CD4-positive, alpha-beta memory T cell (primary cell): ENCODE data around the gene ADAM12. TPM values are rescaled to one million over a fixed set of nuclear protein-coding genes. Genes with fewer than 3 reads are reported as not detected.
A peak's percentile ranks its signal among the peaks of the same experiment; 100 is the strongest.

ENCODE experiments used
- CTCF ChIA-PET: fragments of 350-600 bp; sonication (Branson Sonifier 250); formaldehyde crosslinking; loops from one replicate; lab custom pipeline; 2021; ENCODE audit warnings: inconsistent platforms; ENCODE audit not compliant: partially characterized antibody; lab: Charles Lee
- POLR2A ChIA-PET: fragments of 350-600 bp; sonication (Branson Sonifier 250); formaldehyde crosslinking; loops from one replicate; lab custom pipeline; 2021; ENCODE audit not compliant: partially characterized antibody; lab: Charles Lee
- DNase-seq, 5 donors: peaks; one replicate each; pipeline versions ENCODE4 v3.0.0 to v3.0.0-alpha.2; 2020 to 2022; ENCODE audit warnings: mixed read lengths in 1 of 5
- H3K27ac ChIP-seq: one replicate; pipeline ENCODE4 v1.7.0; 2013; ENCODE audit warnings: low read depth, low read length
- H3K27me3 ChIP-seq: 2 replicates; pipeline ENCODE4 v1.7.0; 2013; ENCODE audit warnings: mild to moderate bottlenecking, low read length, moderate library complexity; ENCODE audit not compliant: insufficient read depth
- H3K36me3 ChIP-seq: 2 replicates; pipeline ENCODE4 v1.7.0; 2013; ENCODE audit warnings: mild to moderate bottlenecking, low read length, moderate library complexity; ENCODE audit not compliant: insufficient read depth
- H3K4me1 ChIP-seq: 2 replicates; pipeline ENCODE4 v1.7.0; 2013; ENCODE audit warnings: mild to moderate bottlenecking, low read length, moderate library complexity; ENCODE audit not compliant: insufficient read depth
- H3K4me3 ChIP-seq, 2 donors: one replicate each; pipeline ENCODE4 v1.7.0; 2013; ENCODE audit warnings: low read length in 2 of 2, mild to moderate bottlenecking in 1 of 2
- H3K9me3 ChIP-seq, 2 donors: one replicate each; pipeline ENCODE4 v1.7.0; 2013; ENCODE audit warnings: low read length in 2 of 2, control low read depth in 1 of 2; ENCODE audit not compliant: control insufficient read depth in 1 of 2
- H3K27ac Mint-ChIP-seq, 7 donors: one replicate each; pipeline ENCODE4 v1.8.0; 2020 to 2021; ENCODE audit warnings: mixed read lengths in 7 of 7, mild to moderate bottlenecking in 6 of 7, inconsistent platforms in 3 of 7, moderate library complexity in 3 of 7
- H3K27me3 Mint-ChIP-seq, 2 donors: one replicate each; pipeline ENCODE4 v1.8.0; 2020 to 2021; ENCODE audit warnings: mixed read lengths in 2 of 2
- H3K36me3 Mint-ChIP-seq, 2 donors: one replicate each; pipeline ENCODE4 v1.8.0; 2020 to 2021; ENCODE audit warnings: mixed read lengths in 2 of 2, inconsistent platforms in 1 of 2, mild to moderate bottlenecking in 1 of 2
- H3K4me1 Mint-ChIP-seq, 4 donors: one replicate each; pipeline ENCODE4 v1.8.0; 2020 to 2021; ENCODE audit warnings: mixed read lengths in 4 of 4, mild to moderate bottlenecking in 1 of 4
- H3K4me3 Mint-ChIP-seq, 8 donors: one replicate each; pipeline ENCODE4 v1.8.0; 2020 to 2021; ENCODE audit warnings: mixed read lengths in 8 of 8, mild to moderate bottlenecking in 7 of 8, moderate library complexity in 6 of 8, inconsistent platforms in 3 of 8
- H3K9me3 Mint-ChIP-seq, 8 donors: one replicate each; pipeline ENCODE4 v1.8.0; 2020 to 2021; ENCODE audit warnings: mixed read lengths in 8 of 8, mild to moderate bottlenecking in 5 of 8, inconsistent platforms in 3 of 8, moderate library complexity in 1 of 8
- intact Hi-C: fragments of 100-400 bp; cut with micrococcal nuclease; formaldehyde crosslinking; loops from one replicate; pipeline ENCODE4 v1.15.1; 2023
- polyA plus RNA-seq, 2 donors: library from polyadenylated mRNA; unstranded; fragments of 300-500 nt; fragmentation: Illumina TruSeq; gene quantifications; one replicate each; pipeline ENCODE4 v1.2.3, GENCODE V29; 2021
- total RNA-seq, 2 experiments: library from RNA; stranded (reverse); gene quantifications; one replicate each; pipeline ENCODE4 v1.2.3, GENCODE V29; 2021

Gene ADAM12
- total and polyA plus RNA-seq, 4 experiments from 2014 or later: 0.17 to 2.3 (median 1.1) TPM

DNA sequence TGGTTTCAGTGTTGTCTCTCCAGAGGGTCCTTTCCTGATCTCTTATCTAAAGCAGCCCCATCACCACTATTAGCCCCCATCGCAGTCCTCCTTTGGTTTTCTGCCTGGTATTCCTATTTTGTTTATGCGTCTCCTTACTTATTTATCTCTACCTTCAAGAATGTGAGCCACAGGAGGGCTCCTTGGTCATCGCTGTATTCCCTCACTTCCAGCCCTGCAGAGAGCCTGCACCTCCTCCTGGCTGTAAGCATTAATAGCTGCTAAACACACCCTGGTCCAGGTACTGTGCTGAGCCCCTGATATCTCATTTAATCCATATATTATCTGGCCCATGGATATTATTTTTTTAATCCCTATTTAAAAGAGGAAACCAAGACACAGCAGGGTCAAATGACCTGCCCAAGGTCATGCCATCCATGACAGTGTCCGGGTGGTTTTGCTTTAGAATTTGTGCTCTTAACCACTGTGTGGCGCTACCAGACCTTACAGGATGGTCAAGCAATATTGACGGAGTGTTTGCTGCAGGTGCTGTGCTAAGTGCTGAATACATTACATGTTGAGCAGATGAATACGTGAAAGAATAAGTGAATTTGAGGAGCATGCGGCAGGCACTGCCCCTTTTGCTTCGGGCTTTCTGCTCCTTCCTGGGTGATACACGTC, 227.2 kb downstream of the ADAM12 start:
- ChIA-PET POLR2A (no interaction called here), CTCF (no interaction called here)
- Histone ChIP-seq H3K36me3 (no peaks in the 10 kb centered on the region), H3K9me3 (no peaks in the 10 kb centered on the region), H3K4me3 (no peak overlapping the region), H3K4me1 (no peaks in the 10 kb centered on the region), H3K27ac (no peak overlapping the region), H3K27me3 (no peaks in the 10 kb centered on the region)
- H3K36me3 Mint-ChIP-seq: no peaks in the 10 kb centered on the region
- peaks cover 0 to 9% (median 2%) of the 10 kb centered on the region in 4 donors for H3K4me1 Mint-ChIP-seq
- peak overlapping the region in 1 of 7 donors; percentile 65 for H3K27ac Mint-ChIP-seq
- H3K9me3 Mint-ChIP-seq: peaks cover 0 to 4% (median 0%) of the 10 kb centered on the region in 8 donors
- intact Hi-C loops: no loop called here
- H3K4me3 Mint-ChIP-seq: no peak overlapping the region
- no peak for DNase-seq
- H3K27me3 Mint-ChIP-seq: peaks cover 0 to under 1% of the 10 kb centered on the region in 2 donors

DNA sequence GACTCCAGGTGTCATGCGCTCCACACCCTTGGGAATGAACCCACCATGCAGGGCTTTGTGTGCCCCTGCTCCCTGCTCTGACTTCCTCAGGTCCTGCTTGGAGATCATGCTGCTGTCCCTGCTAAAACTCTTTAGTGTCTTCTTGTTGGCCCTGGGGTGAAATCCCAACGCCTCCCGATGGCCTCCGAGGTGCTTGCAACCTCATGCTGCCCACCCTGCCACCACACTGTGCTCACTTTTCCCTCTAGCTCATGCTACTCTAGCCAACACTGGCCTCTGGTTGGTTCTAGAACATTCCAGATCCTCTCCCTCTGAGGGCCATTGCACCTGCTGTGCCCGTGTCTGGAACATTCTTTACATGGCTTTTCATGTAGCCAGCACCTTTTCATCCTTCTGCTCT, 227.7 kb downstream of the ADAM12 start:
- Mint-ChIP-seq H3K4me1 (peaks cover 2 to 12% (median 5%) of the 10 kb centered on the region in 4 donors), H3K27ac (peak overlapping the region in 1 of 7 donors; percentile 65)
- POLR2A ChIA-PET: no interaction called here

GRCh38 chr10:126158133-126158892, 230.0 kb downstream of the ADAM12 start:
- H3K4me1 ChIP-seq: no peaks in the 10 kb centered on the region

More for the DNA sequence above, 227.7 kb downstream of the ADAM12 start:
- no peaks in the 10 kb centered on the region for H3K27me3 ChIP-seq
- Mint-ChIP-seq H3K36me3 (no peaks in the 10 kb centered on the region), H3K4me3 (no peak overlapping the region), H3K27me3 (peaks cover 0 to 3% of the 10 kb centered on the region in 2 donors), H3K9me3 (peaks cover 0 to 4% (median 0%) of the 10 kb centered on the region in 8 donors)
- DNase-seq: no peak
- no peaks in the 10 kb centered on the region for H3K4me1 ChIP-seq
- H3K4me3 ChIP-seq: no peak overlapping the region
- CTCF ChIA-PET: no interaction called here
- intact Hi-C loops: no loop called here
- H3K27ac ChIP-seq: no peak overlapping the region
- H3K9me3 ChIP-seq: no peaks in the 10 kb centered on the region
- H3K36me3 ChIP-seq: no peaks in the 10 kb centered on the region

GRCh38 chr10:126157189-126157588, 231.1 kb downstream of the ADAM12 start:
- H3K4me3 ChIP-seq: no peak overlapping the region
- ChIA-PET CTCF (no interaction called here), POLR2A (no interaction called here)
- Mint-ChIP-seq H3K27me3 (peaks cover 0 to 3% of the 10 kb centered on the region in 2 donors), H3K9me3 (peaks cover 0 to 4% (median 2%) of the 10 kb centered on the region in 8 donors), H3K4me1 (peaks cover 2 to 12% (median 5%) of the 10 kb centered on the region in 4 donors), H3K36me3 (no peaks in the 10 kb centered on the region), H3K27ac (no peak overlapping the region), H3K4me3 (no peak overlapping the region)
- no peaks in the 10 kb centered on the region for H3K36me3 ChIP-seq
- intact Hi-C loops: no loop called here
- no peaks in the 10 kb centered on the region for H3K27me3 ChIP-seq
- H3K27ac ChIP-seq: no peak overlapping the region
- no peak for DNase-seq
- H3K4me1 ChIP-seq: no peaks in the 10 kb centered on the region
- H3K9me3 ChIP-seq: no peaks in the 10 kb centered on the region

More at GRCh38 chr10:126158133-126158892, 230.0 kb downstream of the ADAM12 start:
- peaks cover 0 to 3% of the 10 kb centered on the region in 2 donors for H3K27me3 Mint-ChIP-seq
- peaks cover 0 to 4% (median 0%) of the 10 kb centered on the region in 8 donors for H3K9me3 Mint-ChIP-seq
- CTCF ChIA-PET: no interaction called here
- no peak overlapping the region for H3K27ac ChIP-seq
- POLR2A ChIA-PET: no interaction called here
- no peak overlapping the region for H3K4me3 ChIP-seq
- H3K4me1 Mint-ChIP-seq: peaks cover 2 to 12% (median 5%) of the 10 kb centered on the region in 4 donors
- H3K27me3 ChIP-seq: no peaks in the 10 kb centered on the region
- DNase-seq: no peak
- no peak overlapping the region for H3K4me3 Mint-ChIP-seq
- no peaks in the 10 kb centered on the region for H3K9me3 ChIP-seq
- no peaks in the 10 kb centered on the region for H3K36me3 ChIP-seq
- no peak overlapping the region for H3K27ac Mint-ChIP-seq
- no peaks in the 10 kb centered on the region for H3K36me3 Mint-ChIP-seq
- intact Hi-C loops: no loop called here

- Histone ChIP-seq H3K27ac (no peak overlapping the region), H3K27me3 (no peaks in the 10 kb centered on the region), H3K4me3 (no peak overlapping the region), H3K36me3 (no peaks in the 10 kb centered on the region), H3K4me1 (no peaks in the 10 kb centered on the region), H3K9me3 (no peaks in the 10 kb centered on the region)
- intact Hi-C loops: no loop called here
- ChIA-PET CTCF (no interaction called here), POLR2A (no interaction called here)
- Mint-ChIP-seq H3K27ac (no peak overlapping the region), H3K9me3 (peaks cover 0 to 9% (median 2%) of the 10 kb centered on the region in 8 donors), H3K4me1 (peaks cover 2 to 12% (median 5%) of the 10 kb centered on the region in 4 donors), H3K4me3 (peak overlapping the region in 1 of 8 donors; percentile 37), H3K27me3 (peaks cover 0 to 3% of the 10 kb centered on the region in 2 donors), H3K36me3 (no peaks in the 10 kb centered on the region)
- DNase-seq: no peak
These were observed 231.8 kb downstream of the ADAM12 start for GRCh38 chr10:126156503-126156902.

DNA sequence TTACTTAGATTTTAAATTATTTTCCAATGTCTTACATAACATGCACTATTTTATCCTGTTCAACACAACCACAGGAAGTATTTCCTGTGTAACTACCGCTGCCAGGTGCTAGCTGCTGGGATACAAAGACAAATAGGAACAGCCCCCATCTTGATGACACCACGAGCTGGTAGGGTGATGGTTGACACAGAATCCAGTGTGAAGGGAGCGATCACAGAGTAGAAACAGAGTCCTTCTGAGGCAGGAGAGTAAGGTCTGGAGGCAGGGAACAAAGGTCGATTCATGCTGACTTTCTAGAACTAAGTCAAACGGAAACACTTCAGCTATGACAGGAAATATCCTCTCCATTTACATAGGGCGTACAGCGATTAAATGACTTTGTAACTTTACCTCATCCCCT, 232.3 kb downstream of the ADAM12 start:
- Mint-ChIP-seq H3K27me3 (peaks cover 0 to 3% of the 10 kb centered on the region in 2 donors), H3K4me3 (peak overlapping the region in 2 of 8 donors; percentile 45 to 52), H3K27ac (no peak overlapping the region), H3K9me3 (peaks cover 0 to 9% (median 1%) of the 10 kb centered on the region in 8 donors), H3K4me1 (peaks cover 2 to 12% (median 5%) of the 10 kb centered on the region in 4 donors), H3K36me3 (no peaks in the 10 kb centered on the region)
- ChIA-PET CTCF (no interaction called here), POLR2A (no interaction called here)
- no peaks in the 10 kb centered on the region for H3K36me3 ChIP-seq
- no peak overlapping the region for H3K27ac ChIP-seq
- intact Hi-C loops: no loop called here
- DNase-seq: no peak
- no peaks in the 10 kb centered on the region for H3K9me3 ChIP-seq
- no peaks in the 10 kb centered on the region for H3K27me3 ChIP-seq
- no peaks in the 10 kb centered on the region for H3K4me1 ChIP-seq
- H3K4me3 ChIP-seq: no peak overlapping the region

DNA sequence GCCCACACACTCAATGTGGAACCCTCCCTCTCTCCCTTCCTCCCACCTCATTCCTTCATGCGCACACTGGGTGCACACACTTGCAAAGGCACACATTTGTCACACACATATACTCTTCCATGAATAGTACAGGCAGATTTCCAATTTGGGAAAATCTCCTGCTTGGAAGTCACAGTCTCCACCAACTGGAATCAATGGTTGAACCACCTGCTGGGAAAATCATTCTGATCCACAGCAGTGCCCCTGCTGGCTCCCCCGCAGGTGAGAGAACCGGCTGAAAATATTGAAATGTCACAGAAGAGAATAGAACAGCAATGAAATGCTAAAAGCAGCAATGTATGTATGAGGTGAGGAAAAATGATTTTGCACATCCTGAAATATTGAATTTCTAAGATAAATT, 232.7 kb downstream of the ADAM12 start:
- POLR2A ChIA-PET: no interaction called here
- Mint-ChIP-seq H3K4me1 (peaks cover 2 to 12% (median 5%) of the 10 kb centered on the region in 4 donors), H3K9me3 (peaks cover 0 to 13% (median 2%) of the 10 kb centered on the region in 8 donors), H3K36me3 (no peaks in the 10 kb centered on the region), H3K4me3 (no peak overlapping the region), H3K27ac (no peak overlapping the region), H3K27me3 (peaks cover 0 to 3% of the 10 kb centered on the region in 2 donors)
- no peaks in the 10 kb centered on the region for H3K27me3 ChIP-seq
- DNase-seq: no peak
- CTCF ChIA-PET: no interaction called here
- no peak overlapping the region for H3K27ac ChIP-seq
- intact Hi-C loops: no loop called here
- no peaks in the 10 kb centered on the region for H3K9me3 ChIP-seq
- H3K36me3 ChIP-seq: no peaks in the 10 kb centered on the region
- H3K4me1 ChIP-seq: no peaks in the 10 kb centered on the region
- no peak overlapping the region for H3K4me3 ChIP-seq
